Measurements from ENCODE around the gene MMEL1.
A peak's percentile ranks its signal among the peaks of the same experiment; 100 is the strongest.
"Not testable (repeated sequence)": the region's sequence is repeated elsewhere in the genome, so short reads cannot be mapped to it uniquely, and the experiment has no call there.

The MMEL1 gene

GRCh38 chr1:2584686-2585317, 48.0 kb downstream of the MMEL1 start:
- Histone ChIP-seq H3K4me3 (ENCODE audit: low read depth in 1 of 2, low read length in 2 of 2) (peak overlapping the region; percentile 68 to 80), H3K36me3 (ENCODE audit: insufficient read depth, low read length) (no peaks in the 10 kb centered on the region), H3K27me3 (ENCODE audit: control insufficient read depth in 1 of 2, insufficient read depth in 2 of 2, low read length in 2 of 2) (peaks cover 0 to 5% of the 10 kb centered on the region in 2 donors), H3K27ac (ENCODE audit: low read depth, low read length) (peak overlapping the region; percentile 84), H3K9ac (ENCODE audit: low read length) (peak overlapping the region; percentile 80), H3K4me1 (ENCODE audit: insufficient read depth, low read length) (peaks cover 27% of the 10 kb centered on the region), H3K9me3 (ENCODE audit: low read length) (no peaks in the 10 kb centered on the region)

- peaks cover 27% of the 10 kb centered on the region for H3K4me1 ChIP-seq (ENCODE audit: insufficient read depth, low read length)
These were observed 48.9 kb downstream of the MMEL1 start for GRCh38 chr1:2583871-2584351.

GRCh38 chr1:2583331-2583791, 49.5 kb downstream of the MMEL1 start:
- no peaks in the 10 kb centered on the region for H3K36me3 ChIP-seq (ENCODE audit: insufficient read depth, low read length)
- H3K4me3 ChIP-seq (ENCODE audit: low read depth in 1 of 2, low read length in 2 of 2), result no peak overlapping the region
- H3K9ac ChIP-seq (ENCODE audit: low read length), result no peak overlapping the region
- no peak overlapping the region for H3K27ac ChIP-seq (ENCODE audit: low read depth, low read length)
- H3K27me3 ChIP-seq (ENCODE audit: control insufficient read depth in 1 of 2, insufficient read depth in 2 of 2, low read length in 2 of 2), result peaks cover 0 to 10% of the 10 kb centered on the region in 2 donors
- peaks cover 27% of the 10 kb centered on the region for H3K4me1 ChIP-seq (ENCODE audit: insufficient read depth, low read length)
- H3K9me3 ChIP-seq (ENCODE audit: low read length), result no peaks in the 10 kb centered on the region

More at GRCh38 chr1:2583871-2584351, 48.9 kb downstream of the MMEL1 start:
- Histone ChIP-seq H3K27me3 (ENCODE audit: control insufficient read depth in 1 of 2, insufficient read depth in 2 of 2, low read length in 2 of 2) (peaks cover 0 to 10% of the 10 kb centered on the region in 2 donors), H3K36me3 (ENCODE audit: insufficient read depth, low read length) (no peaks in the 10 kb centered on the region), H3K27ac (ENCODE audit: low read depth, low read length) (no peak overlapping the region), H3K4me3 (ENCODE audit: low read depth in 1 of 2, low read length in 2 of 2) (no peak overlapping the region), H3K9me3 (ENCODE audit: low read length) (no peaks in the 10 kb centered on the region), H3K9ac (ENCODE audit: low read length) (no peak overlapping the region)

GRCh38 chr1:2582391-2582790, 50.4 kb downstream of the MMEL1 start:
- Histone ChIP-seq H3K9ac (ENCODE audit: low read length) (no peak overlapping the region), H3K36me3 (ENCODE audit: insufficient read depth, low read length) (no peaks in the 10 kb centered on the region), H3K9me3 (ENCODE audit: low read length) (no peaks in the 10 kb centered on the region), H3K27ac (ENCODE audit: low read depth, low read length) (no peak overlapping the region), H3K4me1 (ENCODE audit: insufficient read depth, low read length) (peaks cover 22% of the 10 kb centered on the region), H3K27me3 (ENCODE audit: control insufficient read depth in 1 of 2, insufficient read depth in 2 of 2, low read length in 2 of 2) (peaks cover 0 to 17% of the 10 kb centered on the region in 2 donors), H3K4me3 (ENCODE audit: low read depth in 1 of 2, low read length in 2 of 2) (no peak overlapping the region)

GRCh38 chr1:2580691-2581090, 52.1 kb downstream of the MMEL1 start:
- H3K4me1 ChIP-seq (ENCODE audit: insufficient read depth, low read length), result peaks cover 19% of the 10 kb centered on the region
- no peak overlapping the region for H3K9ac ChIP-seq (ENCODE audit: low read length)
- no peaks in the 10 kb centered on the region for H3K36me3 ChIP-seq (ENCODE audit: insufficient read depth, low read length)
- peaks cover 0 to 17% of the 10 kb centered on the region in 2 donors for H3K27me3 ChIP-seq (ENCODE audit: control insufficient read depth in 1 of 2, insufficient read depth in 2 of 2, low read length in 2 of 2)
- no peak overlapping the region for H3K4me3 ChIP-seq (ENCODE audit: low read depth in 1 of 2, low read length in 2 of 2)
- H3K9me3 ChIP-seq (ENCODE audit: low read length), result no peaks in the 10 kb centered on the region
- no peak overlapping the region for H3K27ac ChIP-seq (ENCODE audit: low read depth, low read length)

- Histone ChIP-seq H3K36me3 (ENCODE audit: insufficient read depth, low read length) (no peaks in the 10 kb centered on the region), H3K27me3 (ENCODE audit: control insufficient read depth in 1 of 2, insufficient read depth in 2 of 2, low read length in 2 of 2) (peaks cover 0 to 17% of the 10 kb centered on the region in 2 donors), H3K9ac (ENCODE audit: low read length) (no peak overlapping the region)
These were observed 54.1 kb downstream of the MMEL1 start for GRCh38 chr1:2578758-2579118.

GRCh38 chr1:2577565-2578075, 55.2 kb downstream of the MMEL1 start:
- H3K36me3 ChIP-seq (ENCODE audit: insufficient read depth, low read length); H3K9ac ChIP-seq (ENCODE audit: low read length); H3K4me3 ChIP-seq (ENCODE audit: low read depth in 1 of 2, low read length in 2 of 2); H3K4me1 ChIP-seq (ENCODE audit: insufficient read depth, low read length); H3K27ac ChIP-seq (ENCODE audit: low read depth, low read length); H3K9me3 ChIP-seq (ENCODE audit: low read length): not testable (repeated sequence)
- peaks cover 0 to 17% of the 10 kb centered on the region in 2 donors for H3K27me3 ChIP-seq (ENCODE audit: control insufficient read depth in 1 of 2, insufficient read depth in 2 of 2, low read length in 2 of 2)

More at GRCh38 chr1:2578758-2579118, 54.1 kb downstream of the MMEL1 start:
- Histone ChIP-seq H3K4me3 (ENCODE audit: low read depth in 1 of 2, low read length in 2 of 2) (no peak overlapping the region), H3K27ac (ENCODE audit: low read depth, low read length) (no peak overlapping the region), H3K4me1 (ENCODE audit: insufficient read depth, low read length) (peaks cover 3% of the 10 kb centered on the region), H3K9me3 (ENCODE audit: low read length) (no peaks in the 10 kb centered on the region)

GRCh38 chr1:2575801-2576663, 56.8 kb downstream of the MMEL1 start:
- no peak overlapping the region for H3K9ac ChIP-seq (ENCODE audit: low read length)
- no peaks in the 10 kb centered on the region for H3K4me1 ChIP-seq (ENCODE audit: insufficient read depth, low read length)
- H3K36me3 ChIP-seq (ENCODE audit: insufficient read depth, low read length), result no peaks in the 10 kb centered on the region
- H3K9me3 ChIP-seq (ENCODE audit: low read length), result no peaks in the 10 kb centered on the region
- H3K4me3 ChIP-seq (ENCODE audit: low read depth in 1 of 2, low read length in 2 of 2), result no peak overlapping the region
- H3K27ac ChIP-seq (ENCODE audit: low read depth, low read length), result no peak overlapping the region
- peaks cover 0 to 18% of the 10 kb centered on the region in 2 donors for H3K27me3 ChIP-seq (ENCODE audit: control insufficient read depth in 1 of 2, insufficient read depth in 2 of 2, low read length in 2 of 2)

GRCh38 chr1:2574350-2574749, 58.5 kb downstream of the MMEL1 start:
- Histone ChIP-seq H3K36me3 (ENCODE audit: insufficient read depth, low read length) (no peaks in the 10 kb centered on the region), H3K27ac (ENCODE audit: low read depth, low read length) (no peak overlapping the region), H3K9ac (ENCODE audit: low read length) (no peak overlapping the region), H3K9me3 (ENCODE audit: low read length) (no peaks in the 10 kb centered on the region), H3K4me1 (ENCODE audit: insufficient read depth, low read length) (no peaks in the 10 kb centered on the region), H3K27me3 (ENCODE audit: control insufficient read depth in 1 of 2, insufficient read depth in 2 of 2, low read length in 2 of 2) (peaks cover 0 to 20% of the 10 kb centered on the region in 2 donors), H3K4me3 (ENCODE audit: low read depth in 1 of 2, low read length in 2 of 2) (no peak overlapping the region)

GRCh38 chr1:2573250-2573920, 59.4 kb downstream of the MMEL1 start:
- Histone ChIP-seq H3K27ac (ENCODE audit: low read depth, low read length) (no peak overlapping the region), H3K4me1 (ENCODE audit: insufficient read depth, low read length) (no peaks in the 10 kb centered on the region), H3K4me3 (ENCODE audit: low read depth in 1 of 2, low read length in 2 of 2) (no peak overlapping the region), H3K9me3 (ENCODE audit: low read length) (no peaks in the 10 kb centered on the region), H3K36me3 (ENCODE audit: insufficient read depth, low read length) (no peaks in the 10 kb centered on the region), H3K9ac (ENCODE audit: low read length) (no peak overlapping the region), H3K27me3 (ENCODE audit: control insufficient read depth in 1 of 2, insufficient read depth in 2 of 2, low read length in 2 of 2) (peaks cover 0 to 19% of the 10 kb centered on the region in 2 donors)

- Histone ChIP-seq H3K27me3 (ENCODE audit: control insufficient read depth in 1 of 2, insufficient read depth in 2 of 2, low read length in 2 of 2) (peaks cover 0 to 21% of the 10 kb centered on the region in 2 donors), H3K9ac (ENCODE audit: low read length) (no peak overlapping the region), H3K9me3 (ENCODE audit: low read length) (no peaks in the 10 kb centered on the region), H3K4me3 (ENCODE audit: low read depth in 1 of 2, low read length in 2 of 2) (no peak overlapping the region), H3K36me3 (ENCODE audit: insufficient read depth, low read length) (no peaks in the 10 kb centered on the region), H3K27ac (ENCODE audit: low read depth, low read length) (no peak overlapping the region), H3K4me1 (ENCODE audit: insufficient read depth, low read length) (no peaks in the 10 kb centered on the region)
These were observed 61.5 kb downstream of the MMEL1 start for GRCh38 chr1:2571348-2571747.
